ENCODE results near the gene CPTP. TPM values are rescaled to one million over a fixed set of nuclear protein-coding genes. Genes with fewer than 3 reads are reported as not detected.

Gene CPTP
- total and polyA plus RNA-seq, 2 of the 13 experiments (the other 11 are each of a cell fraction or from before 2014, with no cell fraction given), result 5.5 to 9.3 TPM

- TF ChIP-seq ZNF407 (CRISPR knock-in tag; IDR thresholded peaks at IDR 0.05; ENCODE audit: not compliant biosample characterization), result peak; percentile 55
- peak; percentile 72 for TF ChIP-seq YY1 (IDR thresholded peaks at IDR 0.05; ENCODE audit: insufficient read depth, insufficient replicate concordance, low read depth, low read length)
- no peak for TF ChIP-seq SNAPC5 (CRISPR knock-in tag; IDR thresholded peaks at IDR 0.05; ENCODE audit: borderline replicate concordance)
- peak; percentile 73 for TF ChIP-seq MYPOP (CRISPR knock-in tag; IDR thresholded peaks at IDR 0.05)
- no peak for TF ChIP-seq ZNF446 (CRISPR knock-in tag; IDR thresholded peaks at IDR 0.05)
- peak; percentile 6 for TF ChIP-seq TEAD3 (CRISPR knock-in tag; optimal IDR thresholded peaks at IDR 0.05; ENCODE audit: borderline replicate concordance)
- TF ChIP-seq PHF5A (CRISPR knock-in tag; IDR thresholded peaks at IDR 0.05; ENCODE audit: low read depth, unreplicated experiment), result no peak
- no peak for TF ChIP-seq NONO (IDR thresholded peaks at IDR 0.05)
- peak; percentile 45; the same call in 1 of the 2 replicates for TF ChIP-seq NONO (CRISPR knock-in tag; conservative IDR thresholded peaks at IDR 0.05)
Observed at GRCh38 chr1:1307923-1308755, 16.5 kb upstream of the CPTP start, which contains the start of the genes ACAP3 and PUSL1 (continued).
